Vagina (tissue), 2 donors: ENCODE results near the gene PDE9A. TPM values are rescaled to one million over a fixed set of nuclear protein-coding genes. Genes with fewer than 3 reads are reported as not detected.
"Not testable (repeated sequence)": the region's sequence is repeated elsewhere in the genome, so short reads cannot be mapped to it uniquely, and the experiment has no call there.

Source experiments
- DNase-seq, 2 donors: peaks; one replicate each; pipeline ENCODE4 v3.0.0-alpha.2; 2017; ENCODE audit errors: extremely low spot score in 2 of 2
- H3K27ac ChIP-seq: fragments of 200-600 bp; sonication (generic); one replicate; pipeline ENCODE4 v1.5.1; 2019
- H3K27me3 ChIP-seq: fragments of 200-600 bp; sonication (generic); one replicate; pipeline ENCODE4 v1.5.1; 2019
- H3K36me3 ChIP-seq, 2 donors: fragments of 200-600 bp; sonication (generic); one replicate each; pipeline ENCODE4 v1.5.1; 2017 to 2019
- H3K4me1 ChIP-seq: fragments of 200-600 bp; sonication (generic); one replicate; pipeline ENCODE4 v1.5.1; 2019
- H3K4me3 ChIP-seq, 2 donors: fragments of 200-600 bp; sonication (generic); 1 replicate in 1 of 2; 2 replicates in 1 of 2; pipeline ENCODE4 v1.5.1; 2016 to 2019
- H3K9me3 ChIP-seq: fragments of 200-600 bp; sonication (generic); one replicate; pipeline ENCODE4 v1.5.1; 2019
- CTCF ChIP-seq, 3 experiments: fragments of 450-650 bp in 2 of 3; fragments of 200-600 bp in 1 of 3; sonication (generic) in 1 of 3; IDR thresholded peaks; one replicate each; pipeline ENCODE4 v1.5.1; 2017 to 2019; ENCODE audit warnings: antibody characterized with exemption in 3 of 3, mild to moderate bottlenecking in 2 of 3, moderate library complexity in 2 of 3
- POLR2A ChIP-seq, 2 donors: fragments of 450-650 bp; IDR thresholded peaks; one replicate each; pipeline ENCODE4 v1.6.1; 2017; ENCODE audit warnings: antibody characterized with exemption in 2 of 2, mild to moderate bottlenecking in 2 of 2, moderate library complexity in 2 of 2
- POLR2AphosphoS5 ChIP-seq, 2 donors: sonication (generic); formaldehyde crosslinking; IDR thresholded peaks; one replicate each; pipeline ENCODE4 v1.9.0; 2017; ENCODE audit warnings: antibody characterized with exemption in 2 of 2, mild to moderate bottlenecking in 2 of 2, low read depth in 1 of 2; ENCODE audit not compliant: insufficient read depth in 1 of 2
- intact Hi-C: fragments of 100-400 bp; cut with DNase I; formaldehyde crosslinking; loops from one replicate; pipeline ENCODE4 v1.15.1; 2023
- total RNA-seq: library from RNA; depleted of rRNA; stranded (reverse); fragments of >200 nt; gene quantifications from one replicate; pipeline ENCODE4 v1.2.3, GENCODE V29; 2016

The PDE9A gene
- total RNA-seq, 1 donor from 2014 or later: 9.6 TPM

DNA sequence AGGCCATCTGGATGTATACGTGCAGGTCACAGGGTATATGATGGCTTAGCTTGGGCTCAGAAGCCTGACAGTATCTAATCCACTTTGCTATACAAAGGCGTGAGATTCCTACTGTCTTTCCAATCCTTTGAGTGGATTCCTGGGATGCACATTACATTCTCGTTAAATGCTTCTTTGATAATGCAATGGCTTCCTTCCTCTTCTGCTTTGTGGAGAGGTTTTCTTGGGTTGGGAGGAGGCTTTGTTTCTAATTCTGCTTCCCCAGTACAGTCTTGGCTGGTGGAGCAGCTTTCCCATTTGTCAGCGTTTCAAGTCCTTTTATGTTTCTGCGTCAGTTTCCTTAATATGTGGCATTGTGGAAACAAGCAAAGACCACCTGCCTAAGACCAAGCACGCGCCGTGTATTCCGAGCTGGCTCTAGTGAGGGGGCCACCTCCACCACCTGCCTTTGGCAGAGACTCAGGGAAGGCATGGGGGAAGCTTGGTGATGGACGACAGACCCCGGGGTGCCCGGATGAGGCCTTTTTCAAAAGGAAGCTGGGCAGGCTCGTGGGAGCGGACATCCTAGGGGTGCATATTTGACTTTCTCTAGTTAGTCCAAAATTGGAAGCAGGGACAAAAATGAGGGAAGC, 153.2 kb downstream of the PDE9A start:
- H3K27me3 ChIP-seq: no peaks in the 10 kb centered on the region

GRCh38 chr21:42807293-42807895, 154.0 kb downstream of the PDE9A start:
- H3K27ac ChIP-seq, intact Hi-C loops, H3K4me1 ChIP-seq, H3K9me3 ChIP-seq, H3K4me3 ChIP-seq, H3K36me3 ChIP-seq, H3K27me3 ChIP-seq: not testable (repeated sequence)
- peak in 1 of 2 donors; percentile 3 for DNase-seq

More for the DNA sequence above, 153.2 kb downstream of the PDE9A start:
- Histone ChIP-seq H3K27ac (no peak overlapping the region), H3K4me3 (no peak overlapping the region), H3K9me3 (no peaks in the 10 kb centered on the region), H3K4me1 (no peaks in the 10 kb centered on the region), H3K36me3 (no peaks in the 10 kb centered on the region)
- TF ChIP-seq POLR2A (IDR thresholded peaks at IDR 0.05) (no peak), POLR2AphosphoS5 (IDR thresholded peaks at IDR 0.05; ENCODE audit: insufficient read depth in 1 of 2, low read depth in 1 of 2) (no peak), CTCF (IDR thresholded peaks at IDR 0.05) (no peak)
- DNase-seq: peak in 1 of 2 donors; percentile 71
- intact Hi-C loops: no loop called here

GRCh38 chr21:42807938-42808613, 154.7 kb downstream of the PDE9A start:
- peak in 1 of 2 donors; percentile 60 for DNase-seq
- no peak overlapping the region for H3K27ac ChIP-seq
- no peak overlapping the region for H3K4me3 ChIP-seq
- H3K27me3 ChIP-seq: no peaks in the 10 kb centered on the region
- TF ChIP-seq POLR2A (IDR thresholded peaks at IDR 0.05) (no peak), CTCF (IDR thresholded peaks at IDR 0.05) (no peak), POLR2AphosphoS5 (IDR thresholded peaks at IDR 0.05; ENCODE audit: insufficient read depth in 1 of 2, low read depth in 1 of 2) (no peak)
- H3K9me3 ChIP-seq: no peaks in the 10 kb centered on the region
- intact Hi-C loops: no loop called here
- no peaks in the 10 kb centered on the region for H3K4me1 ChIP-seq
- H3K36me3 ChIP-seq: no peaks in the 10 kb centered on the region

- Histone ChIP-seq H3K9me3 (no peaks in the 10 kb centered on the region), H3K4me3 (no peak overlapping the region), H3K4me1 (no peaks in the 10 kb centered on the region), H3K27ac (no peak overlapping the region), H3K27me3 (no peaks in the 10 kb centered on the region), H3K36me3 (no peaks in the 10 kb centered on the region)
- TF ChIP-seq POLR2AphosphoS5 (IDR thresholded peaks at IDR 0.05; ENCODE audit: insufficient read depth in 1 of 2, low read depth in 1 of 2) (no peak), POLR2A (IDR thresholded peaks at IDR 0.05) (no peak), CTCF (IDR thresholded peaks at IDR 0.05) (no peak)
- peak in 1 of 2 donors; percentile 20 for DNase-seq
- intact Hi-C loops: no loop called here
Measured at GRCh38 chr21:42809171-42809570, 155.8 kb downstream of the PDE9A start.

DNA sequence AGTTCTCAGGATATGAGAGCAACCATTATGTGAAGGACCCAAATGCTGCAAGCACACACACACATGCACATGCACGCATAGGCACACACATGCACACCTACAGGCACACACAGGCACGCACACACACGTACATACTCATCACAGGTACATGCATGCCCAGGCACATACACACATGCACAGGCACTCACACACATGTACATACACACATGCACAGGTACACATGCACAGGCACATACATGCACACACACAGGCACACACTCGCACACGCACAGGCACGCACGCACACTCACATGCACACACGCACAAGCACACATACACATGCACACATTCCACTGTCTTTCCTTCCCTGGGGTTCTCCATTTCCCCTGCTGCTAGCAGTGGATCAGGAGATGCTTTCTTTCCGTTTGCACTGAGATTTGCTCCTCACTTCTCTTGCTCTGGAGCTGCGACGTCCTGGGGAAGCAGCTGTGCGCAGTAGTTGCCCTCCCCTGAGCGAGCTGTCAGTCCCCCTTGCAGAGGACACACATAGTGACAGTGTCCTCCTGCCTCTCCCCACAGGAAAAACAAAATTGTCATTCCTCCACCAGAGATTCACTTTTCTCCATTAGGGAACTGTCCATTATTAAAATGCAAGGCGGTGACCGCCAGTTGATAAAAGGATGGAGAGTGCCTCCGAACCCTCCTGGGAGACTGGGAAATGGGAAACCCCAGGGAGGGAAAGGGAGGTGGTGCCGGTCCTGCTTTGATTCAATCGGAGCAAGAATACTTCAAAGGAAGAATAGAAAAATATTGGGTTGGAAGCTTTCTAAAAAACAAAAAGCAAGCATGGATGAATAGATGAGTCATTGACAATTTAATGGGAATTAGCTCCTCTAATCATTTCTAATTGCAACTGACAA, 156.4 kb downstream of the PDE9A start:
- DNase-seq: peak in 1 of 2 donors; percentile 56
- Histone ChIP-seq H3K27me3 (no peaks in the 10 kb centered on the region), H3K36me3 (no peaks in the 10 kb centered on the region), H3K27ac (no peak overlapping the region), H3K9me3 (no peaks in the 10 kb centered on the region), H3K4me3 (no peak overlapping the region), H3K4me1 (no peaks in the 10 kb centered on the region)
- intact Hi-C loops: no loop called here
- TF ChIP-seq POLR2A (IDR thresholded peaks at IDR 0.05) (no peak), POLR2AphosphoS5 (IDR thresholded peaks at IDR 0.05; ENCODE audit: insufficient read depth in 1 of 2, low read depth in 1 of 2) (no peak), CTCF (IDR thresholded peaks at IDR 0.05) (no peak)
